Cerebellar nuclear complex (tissue), 1 donor: ENCODE data around the gene SBK2.
"Not testable (repeated sequence)": the region's sequence is repeated elsewhere in the genome, so short reads cannot be mapped to it uniquely, and the experiment has no call there.

Source experiments
- DNase-seq, 2 experiments: peaks; one replicate each; lab custom pipeline; 2025; lab: John Stamatoyannopoulos, UW

The SBK2 gene

DNA sequence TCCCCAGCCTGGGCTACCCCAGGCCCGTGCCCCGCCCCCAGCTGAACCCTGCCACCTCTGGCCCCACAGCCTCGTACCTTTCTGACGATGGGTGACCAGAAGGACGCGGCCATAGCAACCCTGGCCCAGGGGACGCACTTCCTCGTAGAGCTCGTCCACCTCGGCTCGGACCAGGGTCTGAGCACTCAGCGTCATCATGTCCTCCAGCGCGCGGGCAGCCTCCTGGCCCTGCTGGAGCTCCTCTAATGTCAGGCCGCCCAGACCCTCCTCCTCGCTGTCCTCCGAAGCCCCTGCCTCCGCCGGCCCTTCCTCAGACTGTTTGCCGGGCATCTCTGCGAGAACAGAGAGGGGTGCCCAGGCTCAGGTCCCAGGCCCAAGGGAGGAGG is 975 bp downstream of the SBK2 start:
- DNase-seq = no peak

- no peak for DNase-seq
These were observed 1.6 kb downstream of the SBK2 start for GRCh38 chr19:55535173-55535964.

DNA sequence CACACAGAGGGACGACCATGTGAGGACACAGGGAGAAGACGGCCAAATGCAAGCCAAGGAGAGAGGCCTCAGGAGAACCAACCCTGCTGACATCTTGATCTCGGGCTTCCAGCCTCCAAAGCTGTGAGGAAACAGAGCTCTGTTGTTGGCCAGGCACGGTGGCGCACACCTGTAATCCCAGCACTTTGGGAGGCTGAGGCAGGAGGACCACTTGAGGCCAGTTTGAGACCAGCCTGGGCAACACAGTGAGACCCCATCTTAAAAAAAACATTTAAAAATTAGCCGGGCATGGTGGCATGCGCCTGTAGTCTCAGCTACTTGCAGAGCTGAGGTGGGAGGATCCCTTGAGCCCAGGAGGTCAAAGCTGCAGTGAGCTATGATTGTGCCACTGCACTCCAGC is 2.7 kb downstream of the SBK2 start:
- DNase-seq = not testable (repeated sequence)

- no peak for DNase-seq
These were observed 5.9 kb downstream of the SBK2 start for GRCh38 chr19:55530996-55531395.

DNA sequence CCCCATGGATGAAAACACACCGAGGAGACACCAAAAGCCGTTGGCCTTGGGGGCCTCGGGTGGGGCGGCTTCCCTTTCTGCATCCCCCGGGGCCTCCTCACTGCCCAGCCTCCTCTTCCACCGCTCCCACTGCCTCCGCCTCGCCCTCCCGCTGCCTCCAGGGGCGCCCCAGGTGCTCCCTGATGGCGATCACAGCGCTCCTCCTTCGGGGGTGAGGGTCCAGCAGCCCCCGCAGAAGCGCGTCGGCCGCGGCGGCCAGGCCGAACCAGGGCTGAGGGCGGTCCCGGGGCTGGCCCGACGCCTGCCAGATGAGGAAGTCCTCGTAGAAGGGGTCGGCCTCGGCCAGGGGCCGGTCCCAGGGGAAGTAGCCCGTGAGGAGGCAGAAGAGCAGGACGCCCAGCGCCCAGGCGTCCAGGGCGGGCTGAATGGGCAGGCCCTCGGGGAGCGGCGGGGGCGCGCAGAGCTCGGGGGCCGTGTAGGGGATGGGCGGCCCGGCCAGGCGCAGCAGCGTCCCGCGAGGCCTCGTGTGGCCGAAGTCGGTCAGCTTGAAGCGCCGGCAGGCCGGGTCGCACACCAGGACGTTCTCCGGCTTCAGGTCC is 7.2 kb downstream of the SBK2 start:
- DNase-seq = no peak

GRCh38 chr19:55528030-55528803 is 8.7 kb downstream of the SBK2 start:
- peak; percentile 84 to 89 for DNase-seq

DNA sequence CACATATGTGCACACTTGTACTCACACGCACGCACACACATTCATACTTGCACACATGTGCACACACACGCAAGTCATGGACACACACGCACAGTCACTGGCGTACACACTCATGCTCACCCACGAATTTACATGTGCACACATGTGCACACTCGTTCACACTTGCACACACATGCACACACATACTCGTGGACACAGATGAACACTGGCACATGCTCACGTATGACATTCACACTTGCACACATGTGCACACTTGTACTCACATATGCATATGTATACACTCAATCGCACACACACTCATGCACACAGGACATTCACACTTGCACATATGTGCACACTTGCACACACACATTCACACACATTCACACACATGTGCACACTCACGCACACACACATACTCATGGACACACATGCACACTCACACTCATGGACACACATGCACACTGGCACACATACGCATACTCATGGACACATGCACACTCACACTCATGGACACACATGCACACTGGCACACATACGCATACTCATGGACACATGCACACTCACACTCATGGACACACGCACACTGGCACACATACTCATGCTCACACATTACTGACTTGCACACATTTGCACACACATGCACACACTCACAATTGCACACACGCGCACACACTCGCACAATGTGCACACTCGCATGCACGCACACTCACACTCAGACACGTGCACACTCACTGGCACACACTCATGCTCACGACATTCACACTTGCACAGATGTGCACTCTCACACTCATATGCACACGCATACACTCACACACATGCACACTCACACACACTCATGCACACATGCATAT is 9.5 kb downstream of the SBK2 start:
- no peak for DNase-seq

GRCh38 chr19:55526216-55527196 is 10.4 kb downstream of the SBK2 start:
- DNase-seq = peak in 1 of 2 experiments; percentile 16

DNA sequence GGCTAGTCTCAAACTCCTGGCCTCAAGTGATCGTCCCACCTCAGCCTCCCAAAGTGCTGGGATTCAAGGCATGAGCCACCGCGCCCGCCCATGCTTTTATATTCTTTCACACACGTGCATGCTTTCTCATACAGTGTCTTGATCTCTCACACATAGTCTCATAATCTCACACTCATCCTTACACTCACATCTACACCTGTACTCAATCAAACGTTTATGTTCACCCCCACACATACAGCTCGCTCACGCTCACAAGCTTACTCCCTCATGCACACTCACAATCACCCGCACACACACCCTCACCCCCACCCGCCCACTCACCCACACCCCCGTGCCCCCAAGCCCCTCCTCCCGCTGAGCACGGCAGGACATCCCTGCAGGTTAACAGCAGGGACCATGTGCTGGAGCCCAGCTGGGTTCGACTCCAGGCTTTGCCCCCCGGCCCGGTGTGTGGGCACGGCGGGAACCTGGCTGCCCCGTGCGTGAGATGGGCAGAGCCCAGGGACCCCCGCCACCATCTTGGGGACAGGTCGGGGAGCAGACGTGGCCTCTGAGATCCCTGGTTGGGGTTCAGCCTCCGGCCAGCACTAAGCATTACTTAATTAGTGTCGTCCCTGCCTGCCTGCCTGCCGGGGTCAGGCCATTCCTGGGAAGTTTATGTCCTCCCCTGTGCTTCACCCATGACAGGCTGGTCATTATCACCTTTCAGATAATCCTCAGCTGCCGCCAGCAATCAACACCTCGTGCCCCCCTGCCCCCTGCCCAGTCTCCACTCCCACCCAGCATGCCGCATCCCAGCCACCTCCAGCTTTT is 11.4 kb downstream of the SBK2 start:
- DNase-seq = no peak

DNA sequence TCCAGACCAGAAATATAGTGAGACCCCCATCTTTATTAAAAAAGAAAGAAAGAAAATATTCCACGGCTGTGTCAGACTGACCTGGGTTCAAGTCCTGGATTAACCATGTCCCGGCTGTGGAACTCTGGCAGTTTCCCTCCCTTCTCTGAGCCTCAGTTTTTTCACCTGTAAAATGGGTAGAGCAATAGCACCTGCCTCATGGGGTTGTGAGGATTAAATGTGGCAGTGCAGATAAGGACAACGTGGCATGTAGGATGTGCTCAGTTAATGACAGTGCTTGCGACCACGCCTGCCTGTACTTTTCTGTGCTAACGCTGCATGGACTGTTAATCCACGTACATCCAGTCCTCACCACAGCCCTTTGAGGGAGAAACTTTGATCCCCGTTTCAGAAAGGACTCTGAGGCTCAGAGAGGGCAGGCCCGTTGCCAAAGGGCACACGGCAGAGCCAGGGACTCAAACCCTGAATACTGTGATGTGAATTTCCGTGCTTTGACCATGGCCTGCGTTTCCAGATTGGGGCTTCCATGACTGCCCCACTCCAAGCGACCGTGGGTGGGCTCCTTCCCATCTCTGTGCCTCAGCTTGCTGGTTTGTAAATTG is 16.1 kb downstream of the SBK2 start:
- DNase-seq = no peak

DNA sequence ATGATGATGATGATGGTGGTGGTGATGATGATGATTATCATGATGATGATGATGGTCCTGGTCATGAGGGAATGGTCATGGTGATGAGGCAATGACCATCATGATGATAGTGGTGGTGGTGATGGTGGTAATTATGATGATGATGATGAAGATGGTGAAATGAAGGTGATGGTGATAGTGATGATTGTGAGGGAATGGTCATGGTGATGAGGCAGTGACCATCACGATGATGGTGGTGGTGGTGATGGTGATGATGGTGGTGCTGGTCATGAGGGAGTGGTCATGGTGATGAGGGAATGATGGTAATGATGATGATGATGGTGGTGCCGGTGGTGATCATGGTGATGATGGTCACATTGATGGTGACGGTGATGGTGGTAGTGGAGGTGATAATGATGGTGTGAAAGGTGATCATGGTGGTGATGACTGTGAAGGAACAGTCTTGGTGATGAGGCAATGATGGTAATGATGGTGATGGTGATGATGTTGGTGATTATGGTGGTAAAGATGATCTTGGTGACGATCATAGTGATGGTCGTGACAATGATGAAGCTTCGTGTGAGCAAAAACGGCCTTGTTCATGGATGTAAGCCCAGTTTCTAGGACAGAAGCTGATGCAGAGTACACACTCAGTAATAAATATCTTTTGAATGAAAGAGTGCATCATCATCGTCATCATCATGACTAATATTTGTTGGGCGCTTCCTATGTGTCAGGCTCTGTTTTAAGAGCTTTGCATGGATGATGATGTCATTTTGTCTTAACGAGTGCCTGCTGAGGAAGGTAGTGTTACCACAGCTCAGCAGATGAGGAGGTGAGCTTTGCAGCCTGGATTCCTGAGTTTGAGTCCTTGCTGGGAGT is 17.3 kb downstream of the SBK2 start:
- no peak for DNase-seq

DNA sequence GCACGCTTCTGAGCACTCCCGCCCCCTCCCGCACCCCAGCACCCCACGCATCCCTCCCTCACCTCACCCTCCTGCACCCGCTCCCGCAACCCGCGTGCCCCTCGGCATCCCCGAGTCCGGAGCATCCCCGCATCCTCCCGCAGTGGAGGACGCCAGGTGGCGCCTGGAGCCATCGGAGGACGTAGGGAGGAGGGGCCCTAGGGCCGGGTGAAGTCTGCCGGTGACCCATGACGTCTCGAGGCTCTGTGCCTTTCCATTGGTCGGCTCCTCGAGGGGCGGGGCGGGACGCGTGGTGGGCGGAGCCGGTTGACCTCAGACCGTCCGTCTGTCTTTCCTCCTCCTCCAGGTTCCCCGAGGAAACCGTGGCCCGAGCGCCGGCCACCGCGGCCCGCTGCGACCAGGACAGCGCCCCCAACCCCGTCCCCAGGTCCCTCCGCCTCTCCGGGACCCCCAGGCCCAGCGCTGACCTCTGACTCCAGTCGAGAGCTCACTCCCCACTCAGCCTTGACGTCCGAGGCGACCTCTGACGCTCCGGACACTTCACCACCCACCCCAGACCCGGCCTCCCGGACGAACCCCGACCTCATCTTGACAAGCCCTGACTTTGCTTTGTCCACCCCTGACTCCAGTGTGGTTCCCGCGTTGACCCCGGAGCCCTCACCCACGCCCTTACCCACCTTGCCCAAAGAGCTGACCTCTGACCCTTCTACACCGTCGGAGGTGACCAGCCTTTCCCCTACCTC is 19.9 kb downstream of the SBK2 start:
- DNase-seq = peak; percentile 46 to 95

DNA sequence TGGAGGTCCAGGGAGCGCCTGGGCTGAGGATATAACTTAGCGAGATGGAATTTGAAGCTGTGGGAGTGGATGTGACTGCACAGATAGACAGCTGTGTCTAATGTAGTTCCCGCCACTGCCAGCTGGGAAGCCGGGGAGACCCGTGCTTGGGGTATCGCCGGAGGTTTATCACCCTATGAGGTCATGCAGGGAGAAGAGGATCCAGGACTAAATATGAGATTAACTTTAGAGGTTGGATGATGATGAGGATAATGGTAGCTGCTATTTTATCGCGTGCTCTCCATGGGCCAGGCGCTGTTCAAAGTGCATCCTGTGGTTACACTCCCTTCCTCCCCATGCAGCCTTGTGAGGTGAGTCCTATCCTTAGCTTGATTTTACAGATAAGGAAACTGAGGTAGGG is 28.8 kb downstream of the SBK2 start:
- no peak for DNase-seq

GRCh38 chr19:55504981-55505380 is 32.0 kb downstream of the SBK2 start:
- DNase-seq = no peak

DNA sequence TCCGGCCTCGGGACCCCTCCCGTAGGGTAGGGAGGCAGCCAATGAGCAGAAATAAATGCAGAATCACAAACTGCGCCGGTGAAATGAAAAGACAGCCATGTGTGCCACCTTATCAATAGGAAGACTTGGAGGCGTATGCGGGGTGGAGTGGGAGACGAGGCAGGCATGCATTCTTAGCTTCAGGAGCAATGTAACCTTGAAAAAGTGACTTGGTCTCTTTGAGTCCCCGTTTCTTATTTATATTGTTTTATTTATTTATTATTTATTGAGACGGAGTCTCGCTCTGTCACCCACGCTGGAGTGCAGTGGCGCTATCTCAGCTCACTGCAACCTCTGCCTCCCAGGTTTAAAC is 32.7 kb downstream of the SBK2 start:
- DNase-seq = no peak

- DNase-seq = peak in 1 of 2 experiments; percentile 87
These were observed 33.3 kb downstream of the SBK2 start for GRCh38 chr19:55503502-55504251.

- DNase-seq = no peak
These were observed 33.8 kb downstream of the SBK2 start for GRCh38 chr19:55503157-55503501.
